ENCODE measurements around the gene TERB1.

Gene TERB1

DNA sequence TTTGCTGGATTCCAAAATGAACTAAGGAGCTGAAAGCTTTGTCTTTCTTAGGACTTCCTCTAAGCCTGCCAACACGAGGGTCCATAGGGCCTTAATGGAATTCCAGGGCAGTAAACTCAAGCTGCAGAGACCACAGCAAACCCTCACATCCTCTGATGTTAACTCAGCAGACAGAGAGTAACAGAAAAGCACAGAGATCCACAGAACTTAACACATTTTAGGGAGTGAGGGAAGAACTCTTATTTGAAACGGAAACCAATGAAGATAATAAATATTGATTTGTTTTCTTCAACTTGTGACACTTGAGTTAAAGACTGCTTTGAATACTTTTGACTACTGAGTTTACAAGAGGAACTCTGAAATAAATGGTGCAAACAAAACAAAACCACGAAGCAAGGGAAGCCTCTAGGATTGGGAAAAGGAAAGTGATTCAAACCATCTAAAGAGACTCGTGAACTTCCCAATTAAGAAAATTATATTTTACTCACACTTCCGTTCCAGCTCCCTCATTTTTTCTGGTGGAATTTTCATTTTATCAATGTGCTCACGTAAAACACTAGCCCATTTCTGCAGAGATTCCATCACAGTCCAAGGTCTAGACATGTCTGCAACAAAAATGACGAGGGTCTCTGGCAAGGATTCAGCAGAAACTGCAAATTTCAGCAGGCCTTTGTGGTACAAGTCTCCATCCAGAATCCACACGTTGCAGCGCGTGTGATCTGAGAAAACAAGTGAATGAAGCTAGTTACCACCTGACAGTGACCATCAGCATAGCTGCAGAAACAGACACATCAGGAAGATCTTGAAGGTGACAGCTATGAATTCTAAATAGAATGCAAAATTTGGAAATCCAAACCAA is 59.2 kb downstream of the TERB1 start:
- no peak for DNase-seq

DNA sequence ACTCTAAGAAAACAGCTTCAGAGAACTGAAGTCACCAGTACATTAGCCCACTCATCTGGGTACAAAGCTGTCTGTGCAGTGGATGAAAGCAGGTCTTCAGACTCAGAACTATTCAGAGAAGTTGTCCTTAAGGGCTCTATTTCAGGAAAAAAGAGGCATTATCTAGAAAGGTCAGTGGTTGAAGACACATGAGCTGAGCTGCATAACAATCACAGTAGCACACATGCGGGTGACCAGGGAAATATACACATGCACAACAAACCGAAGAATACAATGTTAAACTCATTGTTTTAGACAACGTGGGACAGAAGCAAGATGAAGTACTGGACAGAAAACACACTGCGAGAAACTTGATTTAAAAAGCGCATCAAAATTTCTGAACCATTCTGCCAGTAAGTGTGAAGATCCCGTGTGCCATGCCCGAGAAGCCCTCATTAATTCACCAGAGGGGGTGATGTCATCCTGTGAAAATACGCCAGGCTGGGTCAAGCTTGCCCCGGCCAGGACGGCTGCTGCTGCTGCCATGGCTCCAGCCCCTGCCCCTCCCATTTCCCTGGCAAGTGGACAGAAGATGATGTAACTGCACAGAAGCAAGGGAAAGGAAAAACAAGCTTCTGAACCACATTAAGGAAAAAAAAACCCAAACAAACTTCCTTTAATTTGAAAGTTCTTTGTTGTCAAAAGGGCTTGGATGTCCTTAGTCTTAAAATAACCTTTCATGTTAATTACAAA is 60.0 kb downstream of the TERB1 start:
- DNase-seq = peak; percentile 66

DNA sequence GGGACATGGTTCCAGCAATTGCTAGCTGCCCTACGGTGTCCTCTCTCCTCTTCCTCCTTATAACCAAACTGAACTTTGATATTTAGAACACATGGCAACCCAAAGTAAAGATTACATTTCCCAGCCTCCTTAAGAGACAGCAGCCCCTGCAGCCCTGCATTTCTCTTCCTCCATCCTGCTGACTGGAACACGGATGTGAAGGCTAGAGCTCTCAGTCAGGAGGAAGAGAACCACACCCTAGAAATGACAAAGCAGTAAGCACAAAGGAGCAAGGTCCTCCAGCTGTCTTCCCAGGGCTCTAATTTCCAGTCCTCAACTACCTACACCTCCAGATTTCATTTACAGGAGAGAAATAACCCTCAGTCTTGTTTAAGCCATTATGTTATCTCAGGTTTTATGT is 60.9 kb downstream of the TERB1 start:
- no peak for DNase-seq

DNA sequence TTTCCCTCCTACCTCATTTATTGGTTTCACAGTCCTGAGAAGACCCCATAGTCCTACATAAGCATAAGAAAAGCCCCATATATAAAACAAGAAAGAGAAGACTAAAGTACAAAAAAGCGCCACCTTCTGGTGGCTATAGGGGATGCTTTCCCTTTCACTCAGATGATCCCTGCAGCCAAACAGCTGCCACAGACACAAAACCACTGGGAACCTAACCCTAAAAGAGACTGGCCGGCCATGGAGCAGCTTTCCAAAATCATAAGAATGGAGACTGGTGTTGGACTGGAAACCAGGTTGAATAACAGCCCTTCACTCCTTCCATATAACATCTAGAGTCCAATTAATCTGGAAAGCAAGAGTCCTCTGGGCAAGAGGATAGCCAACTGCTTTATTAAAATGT is 61.4 kb downstream of the TERB1 start:
- peak; percentile 61 for DNase-seq

DNA sequence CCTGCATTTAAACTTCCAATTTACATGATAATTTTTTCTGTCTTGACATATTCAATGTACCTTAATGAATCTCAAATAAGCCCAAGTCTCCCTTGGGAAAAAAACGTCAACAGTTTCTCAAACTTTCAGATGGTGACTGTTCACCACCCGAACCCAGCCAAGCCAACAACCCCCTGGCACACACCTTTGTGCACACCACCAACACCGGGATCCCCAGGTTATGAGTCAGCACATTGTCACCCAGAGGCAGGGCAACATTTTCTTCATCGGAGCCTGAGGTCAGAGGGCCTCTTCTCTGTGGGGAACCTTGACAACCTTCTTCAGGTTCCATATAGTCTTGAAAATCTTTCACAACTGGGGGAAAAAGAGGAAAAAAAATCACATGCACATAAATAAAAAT is 65.5 kb downstream of the TERB1 start:
- no peak for DNase-seq

DNA sequence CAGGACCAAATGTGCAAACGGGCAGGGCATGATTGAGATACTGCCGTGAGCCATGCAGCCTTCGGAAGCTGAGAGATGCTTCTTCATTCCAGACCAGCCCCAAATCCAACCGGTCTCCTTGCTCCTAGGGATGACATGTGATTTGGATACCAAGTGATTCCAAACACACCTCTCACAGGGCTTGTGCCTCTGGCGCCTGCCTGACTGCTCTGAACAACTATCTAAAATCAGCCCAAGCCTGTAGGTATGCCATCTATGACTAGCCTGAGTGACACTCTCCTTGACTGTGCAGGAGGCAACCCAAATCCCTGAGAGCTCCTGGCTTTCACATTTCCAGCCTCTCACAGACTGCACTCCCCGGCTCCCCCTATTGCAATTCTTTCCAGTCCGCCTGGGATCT is 70.3 kb downstream of the TERB1 start:
- no peak for DNase-seq

DNA sequence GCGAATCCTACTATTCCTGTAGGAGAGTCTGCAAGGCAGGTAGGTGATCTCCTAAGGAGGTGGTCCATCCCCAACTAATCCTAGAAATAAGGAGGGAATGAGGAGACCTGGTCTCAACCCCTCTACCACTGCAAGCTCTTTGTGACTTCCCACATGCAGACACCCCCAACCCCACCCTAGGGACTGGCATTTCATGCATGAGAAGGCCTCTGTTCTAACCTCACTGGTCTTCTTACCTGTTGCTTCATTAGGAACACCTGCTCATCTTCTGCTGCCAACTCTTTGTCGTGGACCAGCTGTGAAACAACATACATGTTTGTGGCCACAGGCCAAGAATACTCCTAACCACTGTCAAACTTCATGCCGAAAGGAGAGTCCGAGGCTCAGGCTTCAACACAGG is 72.6 kb downstream of the TERB1 start:
- DNase-seq = no peak

DNA sequence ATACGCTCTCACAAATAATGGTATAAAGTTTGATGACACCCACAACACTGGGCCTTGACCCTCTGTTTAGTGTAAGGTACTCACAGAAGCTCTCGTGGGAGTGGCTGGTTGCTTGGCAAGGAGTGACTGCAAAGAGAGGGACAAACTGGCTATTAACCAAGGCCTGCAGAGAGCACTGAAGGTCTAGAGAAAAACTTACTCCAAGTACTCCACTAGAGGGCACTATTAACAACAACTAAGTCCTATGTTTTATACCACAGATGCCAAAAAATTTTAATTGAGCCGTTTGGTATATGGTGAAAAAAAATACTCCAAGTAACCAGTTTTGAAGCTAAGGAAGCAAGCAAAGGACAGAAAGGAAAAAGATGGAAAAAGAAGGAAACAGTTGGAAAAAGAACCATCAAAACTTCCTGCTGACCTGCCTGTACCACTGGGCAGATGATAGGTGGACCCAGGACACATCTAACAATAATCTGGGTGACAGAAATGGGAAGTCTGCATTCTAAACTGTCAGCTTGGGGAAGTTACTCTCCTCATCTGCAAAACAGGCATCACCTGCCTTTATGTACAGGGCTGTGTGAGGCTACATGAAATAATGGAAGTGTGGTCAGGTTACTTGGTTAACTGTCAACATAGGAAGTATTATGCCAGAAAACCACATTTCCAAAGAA is 73.1 kb downstream of the TERB1 start:
- DNase-seq = peak; percentile 63

DNA sequence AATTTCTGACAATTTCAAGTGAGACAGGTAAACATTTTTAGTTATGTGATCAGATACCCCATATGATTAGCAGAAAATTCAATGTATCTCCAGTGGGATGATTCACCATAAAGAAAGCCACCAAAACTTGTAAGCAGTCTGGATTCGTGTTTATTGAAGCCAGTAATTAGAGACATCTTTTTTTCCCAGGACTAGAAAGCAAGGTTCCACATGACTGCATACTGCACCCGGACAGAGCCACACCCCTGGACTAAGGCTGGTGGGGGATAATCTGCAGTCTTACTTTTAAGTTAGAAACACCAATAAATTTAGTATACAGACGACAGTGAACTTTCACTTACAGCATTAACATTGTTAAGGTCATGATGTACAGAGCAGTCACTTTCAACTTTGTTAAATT is 80.6 kb downstream of the TERB1 start:
- no peak for DNase-seq

DNA sequence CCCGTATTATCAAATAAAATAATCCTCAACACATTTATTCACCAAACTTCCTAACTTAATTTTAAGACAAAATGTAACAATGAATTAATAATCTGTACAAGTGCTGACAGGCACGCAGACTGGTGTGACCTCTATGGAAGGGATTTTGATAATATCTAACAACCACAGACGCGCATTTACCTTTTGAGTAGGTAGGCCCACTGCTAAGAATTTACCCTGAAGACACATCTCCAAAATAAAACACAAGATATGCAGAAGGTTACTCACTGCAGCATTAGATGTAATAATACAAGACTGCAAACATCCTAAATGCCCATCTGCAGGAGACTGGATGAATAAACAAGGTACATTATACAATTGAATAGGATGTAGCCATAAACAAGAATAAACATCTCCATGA is 82.1 kb downstream of the TERB1 start:
- DNase-seq = no peak

DNA sequence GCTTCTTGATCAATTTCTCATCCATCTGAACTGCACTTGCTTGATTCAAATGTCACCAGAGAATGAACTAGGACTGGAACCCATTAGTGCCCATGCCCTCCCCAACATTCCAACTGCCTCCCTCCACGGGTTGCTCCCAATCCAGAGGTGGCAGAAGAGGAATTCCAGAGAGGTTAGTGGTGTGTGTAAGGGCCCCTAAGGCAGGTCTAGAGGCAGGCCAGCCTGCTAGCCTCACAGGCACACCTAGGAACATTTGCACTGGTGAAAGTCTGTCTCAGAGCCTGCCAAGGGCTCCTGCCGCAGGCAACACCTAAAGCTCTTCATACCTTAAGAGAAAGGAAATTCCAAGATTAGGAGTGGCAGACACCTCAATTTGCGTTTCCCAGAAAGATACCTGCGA is 83.6 kb downstream of the TERB1 start:
- DNase-seq = no peak

DNA sequence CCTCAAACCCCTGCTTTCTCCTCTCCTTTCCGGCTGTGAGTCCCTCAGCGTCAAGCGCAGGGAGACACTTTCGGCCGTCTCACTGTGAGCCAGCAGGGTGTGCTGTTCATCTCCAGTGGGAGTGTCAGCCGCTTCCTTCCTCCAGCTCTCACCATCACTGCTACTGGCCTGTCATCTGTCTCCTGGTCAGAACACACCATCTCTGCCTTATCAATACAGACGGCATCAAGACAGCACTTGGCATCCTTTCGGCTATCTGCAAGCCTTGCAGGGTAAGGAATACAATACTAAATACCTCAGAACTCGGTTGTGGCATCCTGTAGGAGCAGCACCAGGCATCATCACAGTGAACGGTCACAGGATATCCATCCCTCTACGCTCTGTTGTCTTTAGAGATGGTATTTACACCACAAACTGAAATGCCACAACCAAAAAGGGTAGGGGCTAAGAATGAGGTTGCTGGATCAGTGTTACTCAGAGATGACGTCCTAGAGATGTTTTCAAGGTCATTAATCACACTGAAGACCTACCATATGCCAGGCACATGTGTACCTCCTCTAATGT is 84.2 kb downstream of the TERB1 start:
- DNase-seq = peak; percentile 41

DNA sequence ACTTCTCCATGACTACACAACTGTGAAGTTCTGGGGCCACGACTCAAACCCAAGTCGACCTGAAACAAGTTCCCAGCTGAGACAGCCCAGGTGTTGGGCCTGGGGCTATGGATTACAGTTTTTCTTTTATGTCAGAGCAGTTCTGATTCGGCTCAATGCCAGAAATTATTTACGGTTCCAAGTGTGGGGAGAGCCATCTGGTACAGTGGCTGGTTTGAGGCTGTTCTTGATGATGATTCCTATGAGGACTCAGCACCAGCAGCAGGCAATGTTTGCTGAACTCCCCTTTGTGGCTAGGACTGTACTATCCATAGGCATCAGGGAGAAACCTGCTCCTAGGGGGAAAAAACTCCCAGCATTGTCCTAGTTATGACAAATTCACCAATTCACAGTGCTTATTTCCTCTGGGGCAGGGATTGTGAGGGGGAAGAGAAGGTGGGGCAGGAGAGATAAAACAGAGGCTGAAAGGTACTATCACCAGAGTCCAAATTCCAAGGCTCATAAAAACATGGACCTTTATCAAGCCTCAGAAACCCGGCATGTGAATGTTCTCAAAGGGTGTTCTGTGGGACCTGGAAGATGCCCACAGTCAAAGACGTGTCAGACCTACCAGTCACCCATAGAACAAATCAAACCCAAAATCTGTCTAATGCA is 86.6 kb downstream of the TERB1 start:
- DNase-seq = peak; percentile 56

DNA sequence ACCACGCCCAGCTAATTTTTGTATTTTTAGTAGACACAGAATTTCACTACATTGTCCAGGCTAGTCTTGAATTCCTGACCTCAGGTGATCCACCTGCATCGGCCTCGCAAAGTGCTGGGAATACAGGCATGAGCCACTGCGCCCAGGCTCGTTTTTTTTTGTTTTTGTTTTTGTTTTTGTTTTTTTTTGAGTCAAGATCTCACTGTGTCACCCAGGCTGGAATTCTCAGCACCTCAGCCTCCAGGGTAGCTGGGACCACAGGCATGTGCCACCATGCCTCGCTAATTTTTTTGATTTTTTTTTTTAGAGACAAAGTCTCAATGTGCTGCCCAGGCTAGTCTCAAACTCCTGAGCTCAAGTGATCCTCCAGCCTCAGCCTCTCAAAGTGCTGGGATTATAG is 87.3 kb downstream of the TERB1 start:
- no peak for DNase-seq

DNA sequence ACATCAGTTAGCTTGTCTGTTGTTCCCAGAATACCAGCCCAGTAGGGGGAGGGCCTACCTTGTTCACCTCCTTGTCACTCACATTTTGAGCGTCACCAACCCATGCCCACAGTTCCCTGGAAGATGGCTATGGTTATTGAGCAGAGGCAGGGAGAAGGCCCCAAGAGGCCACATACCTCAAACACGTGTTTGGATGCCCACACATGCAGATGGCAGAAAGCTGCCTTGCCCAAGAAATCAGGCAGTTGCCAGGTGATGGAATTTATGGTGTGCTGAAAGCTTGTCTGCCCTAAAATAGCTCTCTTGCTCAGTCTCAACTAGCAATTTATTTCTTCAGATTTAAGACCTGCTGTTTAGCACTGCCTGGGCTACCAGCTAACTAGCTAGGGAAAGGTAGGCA is 88.3 kb downstream of the TERB1 start:
- DNase-seq = no peak

DNA sequence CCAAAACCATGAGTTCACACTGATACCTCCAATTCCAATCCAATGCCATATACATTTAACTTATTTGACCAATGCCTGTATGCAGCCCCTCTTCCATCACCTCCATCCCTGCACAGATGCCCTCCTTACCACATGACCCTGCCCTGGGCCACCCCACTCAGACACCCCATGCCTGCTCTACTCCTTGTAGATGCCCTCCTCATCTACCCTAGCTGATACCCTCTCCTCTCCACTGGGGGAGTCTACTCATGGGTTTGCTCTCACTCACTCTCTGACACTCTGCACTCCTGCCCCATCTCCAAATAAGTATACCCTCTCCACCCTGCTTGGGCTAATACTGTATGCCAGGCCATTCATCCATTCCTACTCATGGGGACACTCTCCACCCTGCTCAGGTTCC is 88.9 kb downstream of the TERB1 start:
- DNase-seq = no peak

DNA sequence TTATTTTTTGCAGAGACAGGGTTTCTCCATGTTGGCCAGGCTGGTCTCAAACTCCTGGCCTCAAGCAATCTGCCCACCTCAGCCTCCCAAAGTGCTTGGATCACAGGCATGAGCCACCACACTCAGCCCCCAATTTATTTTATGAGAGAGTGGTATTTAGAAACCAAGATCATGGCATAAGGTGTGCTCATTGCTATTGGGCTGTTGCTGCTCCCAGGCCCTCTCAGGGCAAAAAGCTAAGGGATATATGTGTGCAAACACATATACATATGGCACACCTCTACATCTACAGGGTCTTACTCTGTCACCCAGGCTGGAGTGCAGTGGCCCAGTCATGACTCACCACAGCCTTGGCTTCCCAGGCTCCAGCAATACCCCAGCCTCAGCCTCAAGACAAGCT is 89.8 kb downstream of the TERB1 start:
- no peak for DNase-seq

DNA sequence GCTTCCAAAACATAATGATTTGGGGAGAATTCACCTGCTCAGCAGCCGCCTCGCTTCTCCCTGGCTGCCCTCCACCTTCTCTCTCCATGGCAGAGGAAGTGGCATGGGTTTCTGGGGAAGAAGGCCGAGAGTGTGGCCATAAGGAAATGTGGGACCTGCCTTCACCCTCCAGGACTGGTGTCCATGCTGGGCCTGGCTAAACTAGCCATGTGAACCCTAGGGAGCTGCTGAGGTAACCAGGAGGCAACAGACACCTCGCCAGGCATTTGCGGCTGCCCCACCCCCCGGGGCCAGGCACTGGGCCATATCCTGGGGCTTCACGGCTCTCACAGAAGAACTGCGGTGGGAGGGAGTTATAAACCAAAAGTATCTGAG is 94.9 kb downstream of the TERB1 start:
- no peak for DNase-seq

DNA sequence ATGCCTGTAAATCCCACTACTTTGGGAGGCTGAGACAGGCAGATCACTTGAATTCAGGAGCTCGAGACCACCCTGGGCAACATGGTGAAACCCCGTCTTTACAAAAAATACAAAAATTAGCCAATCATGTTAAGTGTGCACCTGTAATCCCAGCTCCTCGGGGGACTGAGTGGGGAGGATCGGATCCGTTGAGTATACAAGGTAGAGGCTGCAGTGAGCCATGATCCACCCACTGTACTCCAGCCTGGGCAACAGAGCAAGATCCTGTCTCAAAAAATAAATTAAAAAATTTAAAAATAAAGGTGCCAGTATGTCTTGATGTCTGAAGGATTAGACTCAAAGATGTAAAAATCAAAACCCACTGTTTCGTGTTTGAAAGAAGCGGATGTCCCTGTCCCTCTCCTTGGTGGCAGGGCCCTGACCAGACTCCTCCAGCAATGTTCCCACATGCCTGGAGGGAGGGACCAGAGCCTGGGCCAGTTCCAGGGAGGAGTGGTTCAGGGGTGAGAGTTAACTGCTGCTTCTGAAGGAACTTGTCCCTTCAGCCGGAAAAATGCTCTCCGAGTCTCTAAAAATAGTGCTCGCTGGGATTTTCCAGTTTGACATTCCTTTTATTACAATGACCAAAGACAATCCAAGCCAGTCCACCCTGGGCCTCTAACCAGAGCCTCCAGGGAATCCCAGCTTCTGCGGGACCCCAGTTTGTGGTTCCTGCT is 95.4 kb downstream of the TERB1 start:
- DNase-seq = no peak
